Right lobe of liver (tissue), 6 donors: Measurements from ENCODE around the gene SH2D7. TPM values are rescaled to one million over a fixed set of nuclear protein-coding genes. Genes with fewer than 3 reads are reported as not detected.

Experiments used
- ATAC-seq, 4 donors: fragments of 200-7000 bp; cut with Tn5 transposase; one replicate each; pipeline ENCODE4 v1.9.1; 2020; ENCODE audit warnings: mild to moderate bottlenecking in 4 of 4, moderate library complexity in 4 of 4
- DNase-seq, 3 donors: peaks; one replicate each; pipeline ENCODE4 v3.0.0-alpha.2; 2020
- H3K27ac ChIP-seq, 3 donors: fragments of 200-600 bp; one replicate each; pipeline ENCODE4 v1.8.0; 2022
- H3K27me3 ChIP-seq, 2 donors: fragments of 200-600 bp; one replicate each; pipeline ENCODE4 v1.8.0; 2022
- H3K36me3 ChIP-seq, 4 donors: fragments of 200-600 bp; sonication (generic) in 1 of 4; one replicate each; pipeline versions ENCODE4 v1.5.1 to v1.8.0; 2017 to 2022; ENCODE audit warnings: control low read depth in 1 of 4
- H3K4me1 ChIP-seq, 4 donors: fragments of 200-600 bp; sonication (generic) in 1 of 4; one replicate each; pipeline versions ENCODE4 v1.5.1 to v1.8.0; 2017 to 2022; ENCODE audit warnings: control low read depth in 1 of 4
- H3K4me3 ChIP-seq, 3 donors: fragments of 200-600 bp; one replicate each; pipeline ENCODE4 v1.8.0; 2022
- H3K9me3 ChIP-seq, 4 donors: fragments of 200-600 bp; sonication (generic) in 1 of 4; one replicate each; pipeline versions ENCODE4 v1.5.1 to v1.8.0; 2017 to 2022; ENCODE audit warnings: control low read depth in 1 of 4
- POLR2A ChIP-seq: fragments of 450-650 bp; IDR thresholded peaks from one replicate; pipeline ENCODE4 v1.6.1; 2017; ENCODE audit warnings: antibody characterized with exemption, mild to moderate bottlenecking
- WGBS: methylation state at CpG from one replicate; pipeline ENCODE4 v1.1.6; 2018; ENCODE audit warnings: low coverage, low lambda C conversion rate; ENCODE audit not compliant: insufficient coverage; ENCODE audit errors: missing lambda C conversion rate; 5-methylcytosine and 5-hydroxymethylcytosine counted together
- intact Hi-C, 2 donors: fragments of 100-400 bp; cut with DNase I; formaldehyde crosslinking; loops; one replicate each; pipeline versions ENCODE4 v1.11.2 to v1.14.1; 2022
- total RNA-seq, 6 experiments: library from RNA; depleted of rRNA in 2 of 6; stranded (reverse); fragments of >200 nt in 2 of 6; fragmentation: NEBNext Ultra II Directional in 3 of 6; extraction: Animal tissue kit (Norgen Biotek cat#: 25700) in 3 of 6; gene quantifications; one replicate each; pipeline versions ENCODE4 v1.1.0 to v1.2.4, GENCODE V29; 2016 to 2023
- TF ChIP-seq, protein P1 (sequence below), 4 donors: fragments of 200-600 bp in 3 of 4; fragments of 450-650 bp in 1 of 4; IDR thresholded peaks; one replicate each; pipeline versions ENCODE4 v1.5.1 to v1.8.0; 2016 to 2022; ENCODE audit warnings: antibody characterized with exemption in 4 of 4, mild to moderate bottlenecking in 2 of 4
- donor health status: DM: no; HTN: yes; CAD: no.
- donor health status: DM: no; HTN: no; CAD: no.
- donor health status: DM: no; HTN: no; CAD: no.
- donor health status: DM: no; HTN: yes; CAD: no.
- donor health status: DM: no; HTN: yes; CAD: no.

SH2D7 gene
- total RNA-seq, 6 experiments from 2014 or later, result not detected

DNA sequence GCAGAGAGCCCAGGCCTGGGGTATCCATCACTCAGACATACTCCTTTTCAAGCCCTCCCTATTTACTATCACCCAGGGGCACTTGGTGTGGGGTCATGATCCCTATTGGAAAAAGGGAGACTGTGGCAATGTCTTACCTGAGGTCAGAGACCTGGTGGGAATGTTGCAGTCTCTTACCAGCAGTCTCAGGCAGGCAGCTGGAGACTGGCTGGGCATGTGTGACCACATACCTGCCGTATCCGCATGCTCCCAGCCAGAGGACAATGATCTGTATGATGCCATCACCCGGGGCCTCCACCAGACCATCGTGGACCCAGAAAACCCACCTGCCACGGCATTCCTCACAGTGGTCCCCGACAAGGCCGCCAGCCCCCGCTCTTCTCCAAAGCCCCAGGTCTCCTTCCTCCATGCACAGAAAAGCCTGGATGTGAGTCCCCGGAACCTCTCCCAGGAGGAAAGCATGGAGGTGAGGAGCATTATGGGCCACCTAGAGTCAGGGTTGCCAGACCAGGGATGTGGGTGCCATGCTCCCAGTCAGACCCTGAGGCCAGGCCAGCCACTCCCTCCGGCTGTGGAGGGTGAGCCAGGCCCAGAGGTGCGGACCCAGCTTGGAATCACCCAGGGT lies 5.9 kb downstream of the SH2D7 start:
- ATAC-seq, result no peak

DNA sequence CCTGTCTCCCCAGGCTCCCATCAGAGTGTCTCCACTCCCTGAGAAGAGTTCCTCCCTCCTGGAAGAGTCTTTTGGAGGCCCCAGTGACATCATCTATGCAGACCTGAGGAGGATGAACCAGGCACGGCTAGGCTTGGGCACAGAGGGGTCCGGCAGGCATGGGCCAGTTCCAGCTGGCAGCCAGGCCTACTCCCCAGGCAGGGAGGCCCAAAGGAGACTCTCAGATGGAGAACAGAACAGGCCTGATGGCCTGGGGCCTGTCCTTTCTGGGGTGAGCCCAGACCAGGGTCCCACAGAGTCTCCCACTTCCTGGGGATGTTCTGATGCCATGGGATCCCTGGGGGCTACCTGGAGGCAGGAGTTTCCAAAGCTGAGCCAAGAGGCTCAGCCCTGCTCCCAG lies 8.5 kb downstream of the SH2D7 start:
- H3K27ac ChIP-seq, result no peak overlapping the region
- H3K36me3 ChIP-seq, result no peaks in the 10 kb centered on the region
- no peak for ATAC-seq
- TF ChIP-seq, protein P1, sequence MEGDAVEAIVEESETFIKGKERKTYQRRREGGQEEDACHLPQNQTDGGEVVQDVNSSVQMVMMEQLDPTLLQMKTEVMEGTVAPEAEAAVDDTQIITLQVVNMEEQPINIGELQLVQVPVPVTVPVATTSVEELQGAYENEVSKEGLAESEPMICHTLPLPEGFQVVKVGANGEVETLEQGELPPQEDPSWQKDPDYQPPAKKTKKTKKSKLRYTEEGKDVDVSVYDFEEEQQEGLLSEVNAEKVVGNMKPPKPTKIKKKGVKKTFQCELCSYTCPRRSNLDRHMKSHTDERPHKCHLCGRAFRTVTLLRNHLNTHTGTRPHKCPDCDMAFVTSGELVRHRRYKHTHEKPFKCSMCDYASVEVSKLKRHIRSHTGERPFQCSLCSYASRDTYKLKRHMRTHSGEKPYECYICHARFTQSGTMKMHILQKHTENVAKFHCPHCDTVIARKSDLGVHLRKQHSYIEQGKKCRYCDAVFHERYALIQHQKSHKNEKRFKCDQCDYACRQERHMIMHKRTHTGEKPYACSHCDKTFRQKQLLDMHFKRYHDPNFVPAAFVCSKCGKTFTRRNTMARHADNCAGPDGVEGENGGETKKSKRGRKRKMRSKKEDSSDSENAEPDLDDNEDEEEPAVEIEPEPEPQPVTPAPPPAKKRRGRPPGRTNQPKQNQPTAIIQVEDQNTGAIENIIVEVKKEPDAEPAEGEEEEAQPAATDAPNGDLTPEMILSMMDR (IDR thresholded peaks at IDR 0.05), result no peak
- TF ChIP-seq POLR2A, result no peak
- no peak overlapping the region for H3K4me3 ChIP-seq
- H3K4me1 ChIP-seq, result no peaks in the 10 kb centered on the region
- intact Hi-C loops, result loop anchor here in 1 of 2 donors (10.0 kb wide), 1 partner anchor 106 kb away; no protein-coding TSS in a partner anchor
- WGBS, result no CpG with 5 or more reads among the region's 2 CpGs
- peak; percentile 7 to 26 (median 22) for DNase-seq
- H3K27me3 ChIP-seq, result no peaks in the 10 kb centered on the region
- H3K9me3 ChIP-seq, result no peaks in the 10 kb centered on the region

More for the DNA sequence above, 5.9 kb downstream of the SH2D7 start:
- H3K4me3 ChIP-seq, result no peak overlapping the region
- intact Hi-C loops, result no loop called here
- H3K4me1 ChIP-seq, result no peaks in the 10 kb centered on the region
- 80% methylated on average over 1 of the region's 11 CpGs for WGBS
- no peaks in the 10 kb centered on the region for H3K36me3 ChIP-seq
- no peak overlapping the region for H3K27ac ChIP-seq
- H3K9me3 ChIP-seq, result no peaks in the 10 kb centered on the region
- peak; percentile 8 to 42 (median 34) for DNase-seq
- no peak for TF ChIP-seq POLR2A
- TF ChIP-seq, protein P1 (IDR thresholded peaks at IDR 0.05), result no peak
- H3K27me3 ChIP-seq, result no peaks in the 10 kb centered on the region

DNA sequence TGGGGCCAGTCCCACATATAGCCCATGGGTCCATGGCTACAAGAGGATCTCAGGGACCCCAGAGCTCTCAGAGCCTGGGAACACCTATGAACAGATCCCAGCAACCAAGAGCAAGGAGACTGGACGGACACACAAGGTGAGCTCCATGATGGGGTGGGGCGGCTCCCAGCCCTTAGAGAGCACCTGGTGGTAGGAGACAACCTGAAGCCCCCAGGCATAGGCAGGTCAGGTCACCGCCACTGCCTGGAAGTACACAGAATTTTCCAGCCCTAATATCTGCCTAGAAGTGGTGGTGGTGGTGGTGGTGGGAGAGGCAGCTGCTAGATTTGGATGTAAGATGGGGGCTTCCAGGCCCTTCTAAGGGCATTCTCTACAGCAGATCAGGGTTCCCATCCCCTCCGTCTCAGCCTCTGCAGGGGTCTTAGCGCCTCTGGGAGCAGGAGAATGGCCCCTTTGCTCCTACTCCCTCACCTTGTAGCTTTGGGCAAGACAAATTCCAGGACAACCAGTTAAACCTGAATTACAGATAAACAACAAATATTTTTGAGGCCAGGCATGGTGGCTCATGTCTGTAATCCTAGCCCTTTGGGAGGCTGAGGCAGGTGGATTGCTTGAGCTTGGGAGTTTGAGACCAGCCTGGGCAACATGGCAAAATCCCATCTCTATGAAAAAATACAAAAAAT lies 9.2 kb downstream of the SH2D7 start:
- no peaks in the 10 kb centered on the region for H3K36me3 ChIP-seq
- ATAC-seq (no peak), DNase-seq (peak in 2 of 3 donors; percentile 5 to 37)
- no peaks in the 10 kb centered on the region for H3K4me1 ChIP-seq
- H3K4me3 ChIP-seq, result no peak overlapping the region
- TF ChIP-seq, protein P1 (IDR thresholded peaks at IDR 0.05), result no peak
- no peak for TF ChIP-seq POLR2A
- intact Hi-C loops, result loop anchor here in 1 of 2 donors (10.0 kb wide), 1 partner anchor 107 kb away; no protein-coding TSS in a partner anchor
- H3K27ac ChIP-seq, result no peak overlapping the region
- no peaks in the 10 kb centered on the region for H3K27me3 ChIP-seq
- no peaks in the 10 kb centered on the region for H3K9me3 ChIP-seq
- 100% methylated on average over 4 of the region's 5 CpGs for WGBS

DNA sequence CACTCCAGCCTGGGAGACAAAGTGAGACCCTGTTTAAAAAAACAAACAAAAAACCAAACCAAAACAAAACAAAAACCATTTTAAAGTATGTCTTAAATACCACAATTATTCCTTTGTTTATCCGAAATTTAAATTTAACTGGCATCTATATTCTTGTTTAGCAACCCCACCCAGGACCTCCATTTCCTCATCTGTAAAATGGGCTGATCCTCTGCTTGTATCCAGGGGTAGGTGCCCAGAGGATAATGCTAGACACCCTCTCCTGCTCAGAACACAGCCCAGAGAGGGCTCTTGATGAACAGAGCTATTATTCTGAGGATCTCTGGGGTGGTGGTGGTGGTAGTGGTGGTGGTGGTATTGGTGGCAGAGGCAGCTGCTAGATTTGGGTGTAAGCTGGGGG lies 9.8 kb downstream of the SH2D7 start:
- no peaks in the 10 kb centered on the region for H3K4me1 ChIP-seq
- H3K27ac ChIP-seq, result no peak overlapping the region
- H3K27me3 ChIP-seq, result no peaks in the 10 kb centered on the region
- intact Hi-C loops, result loop anchor here in 1 of 2 donors (10.0 kb wide), 1 partner anchor 107 kb away; no protein-coding TSS in a partner anchor
- H3K4me3 ChIP-seq, result no peak overlapping the region
- DNase-seq (no peak), ATAC-seq (no peak)
- TF ChIP-seq, protein P1 (IDR thresholded peaks at IDR 0.05), result no peak
- no peak for TF ChIP-seq POLR2A
- no peaks in the 10 kb centered on the region for H3K9me3 ChIP-seq
- WGBS, result 64% methylated on average over 1 of the region's 1 CpG
- H3K36me3 ChIP-seq, result no peaks in the 10 kb centered on the region
